NCI-H1694 (cell line): ENCODE data around the gene DNMT3B.
A peak's percentile ranks its signal among the peaks of the same experiment; 100 is the strongest.
"Not testable (repeated sequence)": the region's sequence is repeated elsewhere in the genome, so short reads cannot be mapped to it uniquely, and the experiment has no call there.

Source experiments
- DNase-seq: peaks from one replicate; lab custom pipeline; 2025; lab: John Stamatoyannopoulos, UW

The DNMT3B gene

GRCh38 chr20:32761831-32762753 is at the start of gene DNMT3B:
Gene DNMT3B (plus strand): TSS chr20:32762385. CDS start chr20:32780324, 17,939 bp downstream.
- DNase-seq, result peak; percentile 29

- no peak for DNase-seq
These were observed 43.3 kb upstream of the DNMT3B start for GRCh38 chr20:32718749-32719348.

GRCh38 chr20:32727683-32728082 is 34.5 kb upstream of the DNMT3B start:
- no peak for DNase-seq

GRCh38 chr20:32728435-32728834 is 33.8 kb upstream of the DNMT3B start:
- not testable (repeated sequence) for DNase-seq

- not testable (repeated sequence) for DNase-seq
These were observed 32.9 kb upstream of the DNMT3B start for GRCh38 chr20:32729334-32729733.

GRCh38 chr20:32731882-32732266 is 30.3 kb upstream of the DNMT3B start:
- no peak for DNase-seq

GRCh38 chr20:32737371-32738223 is 24.6 kb upstream of the DNMT3B start:
- no peak for DNase-seq

GRCh38 chr20:32741151-32741550 is 21.0 kb upstream of the DNMT3B start:
- no peak for DNase-seq

- no peak for DNase-seq
These were observed 19.6 kb upstream of the DNMT3B start for GRCh38 chr20:32742322-32743236.

GRCh38 chr20:32743237-32744112 is 18.7 kb upstream of the DNMT3B start, which contains the start of gene COMMD7:
Gene COMMD7 (minus strand): TSS chr20:32743467. CDS start chr20:32743391, 76 bp downstream.
- DNase-seq, result no peak

- DNase-seq, result no peak
These were observed 12.1 kb upstream of the DNMT3B start for GRCh38 chr20:32749914-32750637.

GRCh38 chr20:32751293-32751692 is 10.9 kb upstream of the DNMT3B start:
- DNase-seq, result no peak

- no peak for DNase-seq
These were observed 10.3 kb upstream of the DNMT3B start for GRCh38 chr20:32751702-32752457.

GRCh38 chr20:32752458-32753250 is 9.5 kb upstream of the DNMT3B start:
- DNase-seq, result no peak

- DNase-seq, result no peak
These were observed 8.5 kb upstream of the DNMT3B start for GRCh38 chr20:32753731-32754130.

- no peak for DNase-seq
These were observed 6.0 kb upstream of the DNMT3B start for GRCh38 chr20:32756156-32756555.

- DNase-seq, result no peak
These were observed 761 bp upstream of the DNMT3B start for GRCh38 chr20:32761417-32761830.

- DNase-seq, result no peak
These were observed 593 bp downstream of the DNMT3B start for GRCh38 chr20:32762754-32763201.
